ENCODE measurements around the gene C1QTNF1.
"Not testable (repeated sequence)": the region's sequence is repeated elsewhere in the genome, so short reads cannot be mapped to it uniquely, and the experiment has no call there.

C1QTNF1 gene

DNA sequence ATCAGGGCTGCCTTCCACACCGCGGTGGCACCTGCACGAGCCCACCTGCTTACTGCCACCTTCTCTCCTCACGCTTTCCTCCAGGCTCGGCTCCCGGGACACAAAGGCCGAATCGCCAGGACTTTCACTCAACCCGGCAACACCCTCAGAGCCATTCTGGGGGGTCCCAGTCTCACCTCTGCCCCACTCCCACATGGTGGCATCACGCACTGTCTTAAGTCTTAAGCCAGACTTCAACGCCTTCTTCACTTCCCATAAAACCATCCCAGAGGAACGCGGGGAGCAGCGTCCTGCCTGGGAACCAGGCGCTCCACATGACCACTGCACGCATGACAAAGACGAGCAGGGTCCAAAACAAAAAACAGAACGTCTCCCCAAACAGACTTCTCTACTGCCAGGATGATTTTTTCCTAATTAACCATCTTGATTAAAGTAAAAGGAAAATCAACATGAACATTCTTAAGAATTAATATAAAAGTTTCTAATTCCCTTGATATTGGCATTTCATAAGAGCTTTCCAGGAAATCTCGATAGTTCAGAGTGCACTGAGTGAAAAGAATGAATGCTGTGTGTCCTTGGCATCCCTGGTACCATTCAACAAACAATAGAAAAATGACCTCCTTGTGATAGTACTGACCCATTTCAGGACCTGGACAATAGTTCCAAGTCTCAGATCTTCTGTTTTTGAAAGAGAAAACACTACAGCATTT lies 17.0 kb upstream of the C1QTNF1 start:
- DNase-seq: no peak

DNA sequence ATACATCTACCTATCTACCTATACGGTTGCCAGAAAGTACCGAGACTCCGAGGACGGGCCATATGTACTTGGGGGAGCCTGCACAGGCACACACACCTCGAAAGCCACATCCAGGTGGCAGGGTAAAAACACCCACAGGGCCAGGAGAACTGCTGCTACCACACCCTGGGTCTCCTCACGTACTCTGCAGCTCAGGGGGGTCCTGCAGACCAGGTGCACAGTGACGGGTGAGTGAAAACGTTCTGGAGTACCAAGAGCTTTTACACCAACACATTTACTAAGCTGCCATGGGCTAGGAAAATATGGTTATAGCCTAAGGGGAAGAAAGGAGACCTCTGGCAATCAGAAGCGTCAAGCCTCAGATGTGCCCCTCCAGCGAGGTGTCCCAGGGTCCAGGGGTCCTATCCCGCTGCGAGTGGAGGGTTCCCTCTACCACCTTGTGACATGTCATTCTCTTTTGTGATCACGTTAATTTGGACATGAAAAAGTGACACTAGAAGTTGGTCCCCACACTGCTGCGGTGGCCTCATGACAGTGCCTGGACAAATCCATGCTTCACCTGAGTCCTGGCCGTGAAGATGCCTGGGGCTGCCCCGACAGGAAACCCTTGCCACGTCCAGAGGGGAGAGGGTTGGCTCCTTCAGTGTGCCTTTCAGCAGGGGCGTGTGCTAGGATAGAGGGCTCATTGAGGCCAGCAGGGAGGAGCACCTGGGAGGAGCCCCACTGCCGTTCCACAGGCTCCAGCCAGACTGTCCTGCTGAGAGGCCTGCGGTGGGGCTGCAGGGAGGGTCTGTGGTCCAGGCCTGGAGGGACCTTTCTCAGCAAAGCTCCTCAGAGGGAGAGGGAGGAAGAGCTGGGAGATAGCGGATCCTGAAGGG lies 16.2 kb upstream of the C1QTNF1 start:
- DNase-seq: no peak

DNA sequence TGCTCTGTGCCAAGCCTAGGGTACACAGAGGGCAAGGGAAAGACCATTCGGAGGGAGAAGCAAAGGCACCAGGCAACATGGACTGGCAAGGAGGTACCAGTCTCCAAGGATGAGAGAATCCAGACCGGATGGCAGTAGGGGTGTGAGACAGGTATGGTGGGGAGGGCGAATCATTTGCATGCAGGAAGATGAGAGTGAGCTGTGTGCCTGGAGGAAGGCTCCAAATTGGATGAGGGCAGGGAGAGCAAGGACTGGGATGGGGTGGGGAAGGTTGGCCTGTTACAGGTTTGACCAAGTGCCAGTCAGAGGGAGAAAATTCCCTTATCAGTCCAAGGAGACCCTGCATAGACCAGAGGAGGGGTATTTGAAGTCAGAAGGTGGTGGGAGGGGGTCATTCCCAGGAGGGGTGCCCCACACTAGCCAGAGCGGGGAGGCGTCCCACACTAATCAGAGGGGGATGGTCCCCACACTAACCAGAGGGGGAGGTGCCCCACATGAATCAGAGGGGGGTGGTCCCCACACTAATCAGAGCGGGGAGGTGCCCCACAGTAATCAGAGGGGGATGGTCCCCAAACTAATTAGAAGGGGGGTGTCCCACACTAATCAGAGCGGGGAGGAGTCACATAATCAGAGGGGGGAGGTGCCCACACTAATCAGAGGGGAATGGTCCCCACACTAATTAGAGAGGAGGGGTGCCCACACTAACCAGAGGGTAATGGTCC lies 15.1 kb upstream of the C1QTNF1 start:
- DNase-seq: no peak

DNA sequence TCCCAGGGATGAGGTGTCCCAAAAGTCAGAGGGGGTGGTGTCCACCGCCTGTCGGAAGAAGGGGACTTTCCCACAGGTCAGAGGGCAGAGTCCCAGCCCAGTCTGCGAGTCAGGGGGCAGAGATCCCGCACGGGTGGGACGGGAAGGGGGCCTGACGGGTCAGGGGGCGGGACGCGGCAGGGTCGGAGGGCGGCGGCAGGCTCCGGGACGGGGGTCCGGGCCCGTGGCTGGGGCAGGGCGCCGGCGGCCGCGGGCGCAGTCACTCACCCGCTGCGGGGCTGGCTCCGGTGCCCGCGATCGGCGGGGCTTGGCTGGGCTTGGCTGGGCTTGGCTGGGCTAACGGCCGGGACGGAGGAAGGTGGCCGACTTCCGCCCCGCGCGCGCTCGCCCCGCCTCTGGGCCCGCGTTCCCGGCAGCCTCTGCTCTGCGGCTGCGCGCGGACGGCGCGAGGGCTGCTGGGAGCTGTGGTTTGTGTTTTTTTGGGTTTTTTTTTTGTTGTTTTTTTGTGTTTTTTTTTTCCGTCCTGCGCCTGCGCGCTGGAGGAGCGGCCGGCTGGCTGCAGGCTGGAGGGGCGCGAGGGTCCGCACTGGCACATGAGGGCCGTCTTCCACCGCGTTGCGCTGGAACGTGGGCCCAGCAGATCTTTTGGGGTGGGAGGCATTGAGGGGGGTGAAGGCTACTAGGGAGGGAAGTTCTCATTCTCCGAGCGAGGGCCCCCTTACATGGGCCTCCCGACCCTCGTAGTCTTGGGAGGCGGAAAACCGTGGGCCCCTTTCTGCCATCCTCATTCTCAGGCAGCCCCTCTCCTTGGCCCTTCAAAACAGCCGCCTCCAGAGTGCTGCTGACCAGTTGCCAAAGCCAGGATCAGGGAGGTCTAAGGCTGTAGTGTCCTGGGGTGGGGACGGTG lies 14.3 kb upstream of the C1QTNF1 start, which contains the start of gene CANT1:
TSS of gene CANT1 (minus strand) at position 368 of the 907 bp plus-strand sequence. CDS start 12,142 bp downstream, outside the sequence.
- peak; percentile 83 for DNase-seq

DNA sequence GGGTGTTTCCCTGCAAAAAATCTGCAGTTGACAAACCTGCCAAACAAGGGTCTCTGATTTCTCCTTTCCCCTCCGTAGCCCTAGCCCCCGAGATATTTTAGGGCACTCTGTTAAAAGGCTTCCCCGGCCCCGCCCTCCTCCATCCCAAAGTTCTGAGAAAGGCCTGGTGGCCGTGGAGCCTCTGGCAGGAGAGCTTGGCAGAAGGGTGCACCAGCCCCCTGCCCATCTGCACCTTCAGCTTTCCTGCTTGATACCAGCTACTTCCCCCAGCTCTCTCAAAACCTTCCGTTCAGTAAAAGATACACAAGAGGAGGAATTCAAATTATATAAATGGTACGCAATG lies 13.7 kb upstream of the C1QTNF1 start:
- no peak for DNase-seq

DNA sequence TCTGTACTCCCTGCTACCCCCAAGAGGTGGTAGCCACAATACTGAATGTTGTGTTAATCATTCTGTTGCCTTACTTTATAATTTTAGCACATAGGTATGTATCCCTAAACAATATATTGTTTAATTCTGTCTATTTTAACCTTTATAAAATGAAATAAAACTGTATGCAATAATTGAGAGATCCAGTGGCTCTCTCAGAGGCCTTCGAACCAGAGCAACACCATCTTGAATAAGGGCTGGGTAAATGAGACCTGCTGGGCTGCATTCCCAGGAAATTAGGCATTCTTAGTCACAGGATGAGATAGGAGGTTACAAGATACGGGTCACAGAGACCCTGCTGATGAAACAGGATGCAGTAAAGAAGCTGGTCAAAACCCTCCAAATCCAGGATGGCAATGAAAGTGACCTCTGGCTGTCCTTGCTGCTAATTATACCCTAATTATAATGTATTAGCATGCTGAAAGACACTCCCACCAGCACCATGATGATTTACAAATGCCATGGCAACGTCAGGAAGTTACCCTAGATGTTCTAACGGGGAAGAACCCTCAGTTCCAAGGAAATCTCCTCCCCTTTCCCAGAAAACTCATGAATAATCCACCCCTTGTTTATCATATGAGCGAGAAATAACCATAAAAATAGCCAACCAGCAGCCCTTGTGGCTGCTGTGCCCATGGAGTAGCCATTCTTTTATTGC lies 12.4 kb upstream of the C1QTNF1 start:
- no peak for DNase-seq

DNA sequence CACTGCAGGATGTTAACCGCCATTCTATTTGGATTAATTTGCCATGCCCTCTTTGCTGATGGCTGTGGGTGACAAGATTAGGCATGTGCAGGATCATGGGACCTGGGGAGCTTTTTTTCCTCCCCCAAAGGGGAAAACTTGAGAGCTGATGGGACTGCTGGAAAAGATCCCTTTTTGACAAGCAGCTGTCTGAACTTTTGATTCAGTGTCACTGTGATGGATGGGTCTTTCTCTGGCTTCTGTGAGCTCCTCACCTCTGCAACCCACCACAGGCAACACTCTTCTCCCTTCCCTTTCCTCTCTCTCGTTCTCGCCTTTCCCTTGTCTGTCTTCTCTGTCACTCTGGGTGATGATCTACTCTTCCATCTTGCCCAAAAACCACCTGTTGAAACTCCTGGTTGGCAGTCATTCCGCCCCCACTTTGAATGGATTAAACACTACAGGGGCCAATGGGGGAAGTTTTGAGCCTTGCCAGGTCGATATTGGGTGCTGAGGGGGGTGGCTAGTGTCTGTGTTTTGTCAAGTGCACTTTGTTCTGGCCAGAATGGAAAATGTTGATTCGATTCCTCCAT lies 11.3 kb upstream of the C1QTNF1 start:
- no peak for DNase-seq

DNA sequence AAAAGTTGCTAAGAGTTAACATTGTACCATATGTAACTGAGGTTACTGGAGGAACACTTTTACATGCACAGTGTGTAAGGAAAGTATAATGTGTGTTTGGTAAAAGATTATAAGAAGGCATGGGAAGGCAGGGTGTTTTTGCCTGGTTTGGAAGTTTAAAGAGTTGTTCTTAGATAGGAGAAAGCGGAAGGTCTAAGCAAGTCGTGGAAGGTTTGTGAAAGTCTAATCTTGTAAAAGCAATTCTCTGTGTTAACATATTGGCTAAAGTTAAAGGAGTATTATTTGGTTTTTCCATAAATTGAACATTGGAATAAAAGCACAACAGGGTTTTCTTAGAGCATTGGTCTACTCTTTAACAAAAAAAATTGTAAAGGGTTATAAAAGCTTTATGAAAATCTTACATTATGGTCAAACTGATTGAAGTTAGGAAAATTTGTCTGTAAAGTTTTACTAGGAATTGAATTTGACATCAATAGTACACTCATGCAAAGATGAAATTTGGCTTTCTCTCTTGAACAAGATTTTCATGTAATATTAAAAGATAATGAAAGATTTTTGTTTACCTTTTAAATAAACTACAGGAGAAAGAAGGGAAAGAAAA lies 9.7 kb upstream of the C1QTNF1 start:
- no peak for DNase-seq

DNA sequence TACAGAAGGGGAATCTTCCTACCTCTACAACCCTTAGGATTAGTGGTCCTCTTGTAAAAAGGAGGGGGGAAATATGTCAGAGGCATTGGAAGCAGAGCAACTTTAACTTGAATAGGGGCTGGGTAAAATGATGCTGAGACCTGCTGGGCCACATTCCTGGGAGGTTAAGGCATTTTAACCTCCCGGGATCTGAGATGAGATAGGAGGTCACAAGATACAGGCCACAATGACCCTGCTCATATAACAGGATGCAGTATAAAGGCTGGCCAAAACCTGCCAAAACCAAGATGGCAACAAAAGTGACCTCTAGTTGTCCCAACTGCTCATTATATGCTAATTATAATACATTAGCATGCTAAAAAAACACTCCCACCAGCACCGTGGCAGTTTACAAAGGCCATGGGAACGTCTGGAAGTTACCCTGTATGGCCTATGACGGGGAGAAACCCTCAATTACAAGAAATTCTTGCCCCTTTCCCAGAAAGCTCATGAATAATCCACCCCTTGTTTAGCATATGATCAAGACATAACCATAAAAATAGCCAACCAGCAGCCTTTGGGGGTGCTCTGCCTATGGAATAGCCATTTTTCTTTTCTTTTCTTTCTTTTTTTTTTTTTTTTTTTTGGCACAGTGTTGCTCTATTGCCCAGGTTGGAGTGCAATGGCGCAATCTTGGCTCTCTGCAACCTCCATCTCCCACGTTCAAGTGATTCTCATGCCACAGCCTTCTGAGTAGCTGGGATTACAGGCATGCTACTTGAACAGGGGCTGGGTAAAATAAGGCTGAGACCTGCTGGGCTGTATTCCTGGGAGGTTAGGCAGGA lies 6.2 kb upstream of the C1QTNF1 start:
- DNase-seq: no peak

DNA sequence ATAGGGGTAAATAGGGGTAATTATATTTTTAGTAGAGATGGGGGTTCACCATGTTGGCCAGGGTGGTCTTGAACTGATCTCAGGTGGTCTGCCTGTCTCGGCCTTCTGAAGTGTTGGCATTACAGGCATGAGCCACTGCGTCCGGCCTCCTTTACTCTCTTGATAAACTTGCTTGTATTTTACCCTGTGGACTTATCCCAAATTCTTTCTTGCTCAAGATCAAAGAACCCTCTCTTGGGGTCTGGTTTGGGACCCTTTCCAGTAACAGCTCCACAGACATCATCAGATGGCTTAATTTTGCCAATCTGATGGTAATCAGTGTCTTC lies 5.6 kb upstream of the C1QTNF1 start:
- DNase-seq: no peak

DNA sequence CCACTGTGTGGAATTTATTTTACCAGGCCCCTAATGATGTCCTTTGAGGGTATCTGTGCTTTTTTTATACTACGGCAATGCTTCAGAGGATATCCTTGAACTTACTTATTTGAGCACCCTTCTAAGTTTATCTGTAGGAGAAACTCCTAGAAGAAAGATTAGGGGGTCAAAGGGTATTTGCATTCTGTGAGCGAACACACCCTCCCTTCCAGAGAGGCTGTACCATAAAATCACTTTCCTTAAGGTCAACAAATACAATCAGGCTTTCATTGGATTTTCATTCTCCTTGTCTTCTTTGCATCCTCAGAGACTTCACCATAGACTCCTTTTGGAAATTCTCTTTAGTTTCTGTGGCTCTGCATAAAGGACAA lies 4.7 kb upstream of the C1QTNF1 start:
- no peak for DNase-seq

DNA sequence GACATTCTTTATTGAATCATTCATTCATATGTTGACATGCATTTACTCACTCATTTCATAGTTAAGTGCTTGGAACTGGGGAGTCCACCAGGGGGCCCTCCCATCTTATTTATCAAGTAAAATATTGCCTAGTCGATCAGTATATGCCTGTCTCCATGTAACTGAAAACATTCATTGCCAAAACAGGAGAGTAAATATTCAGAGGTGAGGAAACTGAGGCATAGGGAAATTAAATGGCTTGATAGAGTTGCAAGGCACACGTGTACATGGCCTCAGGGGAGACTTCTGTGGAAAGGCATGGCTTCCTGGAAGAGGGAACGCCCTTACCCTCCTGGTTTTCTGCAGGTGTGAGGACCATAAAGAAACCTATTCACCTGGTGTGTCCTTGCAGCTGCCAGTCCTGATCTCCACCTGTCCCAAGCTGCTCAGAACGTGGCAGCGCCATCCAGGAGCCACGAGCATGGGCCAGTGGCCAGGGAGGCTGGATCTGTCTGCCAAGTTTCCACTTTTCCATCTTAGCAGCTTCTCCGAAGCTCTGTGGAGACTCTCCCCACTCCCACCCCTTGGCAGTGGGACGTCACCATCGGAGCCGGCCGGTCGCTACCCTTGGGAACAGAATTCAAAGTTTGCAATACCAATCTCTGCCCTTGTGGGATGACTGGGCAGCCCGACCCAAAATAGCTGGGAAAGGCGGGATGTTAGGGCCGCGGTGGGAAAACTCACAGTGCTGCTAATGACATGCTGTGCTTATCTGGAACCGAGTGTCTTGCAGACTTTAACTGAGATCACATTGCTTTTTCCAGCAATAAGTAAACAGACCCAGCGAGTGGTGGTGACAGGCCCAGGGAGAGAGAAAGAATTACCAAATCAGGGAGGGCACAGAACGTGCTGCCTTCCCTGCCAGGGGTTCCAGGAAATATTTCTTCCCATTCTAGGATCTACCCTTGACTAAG lies 4.1 kb upstream of the C1QTNF1 start:
- DNase-seq: peak; percentile 44

DNA sequence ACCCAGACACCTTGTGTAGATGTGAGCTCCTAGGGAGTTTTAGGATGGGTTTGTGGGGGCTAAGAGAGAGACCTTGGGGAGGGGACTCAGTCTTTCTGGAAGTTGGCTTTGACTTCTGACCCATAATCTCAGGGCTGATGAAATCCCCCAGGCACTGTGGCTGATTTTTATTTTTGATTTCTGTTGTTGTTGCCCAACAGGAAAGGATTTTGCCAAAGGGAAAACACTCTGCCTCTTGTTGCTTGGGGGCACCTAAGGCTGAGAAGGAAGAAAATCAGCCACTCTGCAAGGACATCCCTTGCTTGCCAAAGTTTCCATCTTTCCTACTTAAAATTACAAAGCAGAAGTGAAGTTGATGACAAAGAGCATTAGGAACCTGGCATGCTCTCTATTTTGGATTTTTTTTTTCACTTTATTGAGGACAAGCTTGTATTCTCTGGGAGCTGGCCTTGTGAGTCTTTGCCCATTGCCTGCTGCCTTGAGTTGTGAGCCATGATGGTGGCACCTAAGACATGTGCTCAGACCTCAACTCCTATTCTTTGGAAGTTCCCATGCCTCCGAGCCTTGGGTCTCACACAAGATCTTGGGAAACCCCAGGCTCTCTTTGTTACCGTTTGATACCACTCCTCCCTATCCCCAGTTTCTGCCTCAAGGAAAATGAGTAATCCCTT lies 3.2 kb upstream of the C1QTNF1 start:
- DNase-seq: no peak

DNA sequence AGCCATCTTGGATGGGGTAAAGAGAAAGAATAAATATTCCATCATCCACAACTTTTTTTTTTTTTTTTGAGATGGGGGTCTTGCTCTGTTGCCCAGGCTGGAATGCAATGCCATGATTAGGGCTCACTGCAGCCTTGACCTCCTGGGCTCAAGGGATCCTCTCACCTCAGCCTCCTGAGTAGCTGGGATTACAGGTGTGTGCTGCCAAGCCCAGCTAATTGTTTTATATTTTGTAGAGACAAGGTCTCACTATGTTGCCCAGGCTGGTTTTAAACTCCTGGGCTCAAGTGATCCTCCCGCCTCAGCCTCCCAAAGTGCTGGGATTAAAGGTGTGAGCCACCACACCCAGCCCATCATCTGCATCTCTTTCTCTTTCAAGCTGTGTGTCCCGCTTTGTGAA lies 2.0 kb upstream of the C1QTNF1 start:
- not testable (repeated sequence) for DNase-seq

DNA sequence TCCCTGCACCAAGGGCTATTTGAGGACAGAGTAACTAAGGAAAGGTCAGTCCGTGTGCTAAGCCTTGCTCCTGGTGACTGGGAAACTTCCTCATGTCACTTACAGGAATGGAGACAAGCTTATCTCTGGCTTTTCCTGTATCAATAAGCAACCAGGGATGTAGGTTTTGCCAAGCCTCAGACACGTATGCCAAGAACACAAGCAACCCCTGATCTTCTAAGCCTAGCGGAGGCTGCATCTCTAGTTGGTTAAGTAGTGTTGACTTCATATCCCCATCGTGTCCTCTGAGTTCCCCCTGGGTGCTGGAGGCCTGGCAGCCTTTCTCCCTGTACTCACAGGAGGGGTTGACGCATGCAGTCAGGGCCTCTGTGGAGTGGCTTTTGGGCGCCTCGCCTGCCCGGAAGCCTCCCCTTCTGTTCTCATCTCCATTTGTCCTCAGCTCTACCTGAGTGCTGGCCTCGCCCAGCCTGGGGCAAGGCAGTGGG lies 1.4 kb upstream of the C1QTNF1 start:
- no peak for DNase-seq

DNA sequence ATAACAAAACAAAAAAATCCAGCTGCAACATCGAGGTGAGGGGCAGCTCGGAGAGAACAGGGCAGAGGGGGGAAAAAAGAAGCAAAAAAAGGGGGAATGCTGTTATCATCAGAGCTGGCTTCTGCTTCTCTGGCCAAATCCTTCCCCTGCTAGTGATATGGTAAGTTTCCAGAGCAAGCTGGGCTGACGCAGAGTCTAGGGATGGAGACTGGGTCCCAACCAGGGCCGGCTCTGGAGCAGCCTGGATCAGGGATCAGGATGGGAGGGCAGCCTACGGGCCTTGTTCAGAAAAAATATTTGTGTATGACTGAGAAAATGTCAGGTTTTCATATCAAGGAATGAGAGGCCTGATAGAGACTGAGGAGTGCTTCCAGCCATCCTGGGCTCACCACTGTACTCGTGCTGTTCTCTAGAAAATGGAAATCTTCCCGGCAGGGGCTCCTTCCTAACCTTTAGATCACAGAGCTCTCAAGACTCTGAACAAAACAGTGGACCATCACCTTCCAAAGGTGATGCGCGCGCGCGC lies 726 bp upstream of the C1QTNF1 start:
- no peak for DNase-seq

DNA sequence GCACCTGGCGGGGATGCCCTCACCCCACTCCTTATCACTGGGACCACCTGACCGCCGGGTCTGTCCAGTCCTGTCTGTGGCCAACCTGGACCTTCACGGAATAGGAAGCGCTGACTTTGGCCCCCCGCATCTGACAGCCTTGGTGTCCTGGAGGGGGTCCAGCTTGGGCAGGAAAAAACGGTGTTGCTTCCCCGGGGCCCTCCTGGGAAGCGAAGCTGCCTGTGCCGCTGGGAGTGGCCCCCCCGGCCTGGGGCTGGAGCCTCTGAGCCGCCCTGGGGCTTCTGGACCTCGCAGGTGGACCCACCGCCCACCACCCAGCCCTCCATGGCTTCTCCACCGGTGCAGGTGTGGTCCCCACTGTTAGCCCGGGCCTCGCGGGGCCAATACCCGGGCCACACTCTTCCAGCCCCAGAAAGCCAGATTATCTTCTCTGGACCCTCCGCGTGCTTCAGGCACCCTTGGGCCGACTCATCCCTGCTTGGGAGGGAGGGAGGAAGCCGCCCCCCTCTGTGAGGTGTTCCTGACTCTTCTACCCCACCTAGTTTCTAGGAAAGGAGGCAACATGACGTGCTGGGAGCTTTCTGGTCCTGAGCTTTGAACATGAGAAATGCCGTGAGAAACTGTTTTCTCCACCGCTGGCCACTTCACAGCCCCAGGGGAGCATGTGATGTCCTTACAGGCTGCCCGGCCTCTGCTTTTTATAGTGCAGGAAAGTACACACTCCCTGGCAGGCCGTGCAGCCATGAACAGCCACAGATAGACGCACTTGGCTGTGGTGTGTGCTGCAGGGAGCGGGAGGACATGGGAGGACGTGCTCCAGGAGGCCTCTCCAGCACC lies 1.1 kb downstream of the C1QTNF1 start:
- DNase-seq: no peak

All from central memory CD4-positive, alpha-beta T cell (primary cell).